Measurements from ENCODE around the gene NKD2.
"Not testable (repeated sequence)": the region's sequence is repeated elsewhere in the genome, so short reads cannot be mapped to it uniquely, and the experiment has no call there.

Gene NKD2

DNA sequence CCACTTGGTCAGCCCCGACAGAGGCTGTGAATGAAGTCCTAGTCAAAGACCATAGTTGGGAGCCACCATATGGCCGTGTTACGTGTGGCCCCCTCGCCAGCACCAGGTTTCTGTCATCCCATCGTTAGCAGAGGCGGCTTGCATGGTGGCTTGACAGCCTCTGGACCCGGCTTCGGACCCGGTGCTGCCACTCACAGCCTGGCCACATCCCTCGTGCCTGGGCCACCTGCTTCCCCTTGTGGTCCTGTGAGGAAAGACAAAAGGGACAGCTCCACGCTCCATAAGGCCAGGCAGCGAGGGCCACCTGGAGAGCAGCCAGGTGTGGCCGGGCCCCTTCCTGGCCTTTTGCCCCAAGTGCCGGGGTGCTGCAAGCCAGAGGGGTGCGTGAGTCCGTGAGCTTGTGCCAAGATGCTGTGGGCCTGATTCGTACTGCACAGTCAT lies 6.2 kb downstream of the NKD2 start:
- DNase-seq = no peak

DNA sequence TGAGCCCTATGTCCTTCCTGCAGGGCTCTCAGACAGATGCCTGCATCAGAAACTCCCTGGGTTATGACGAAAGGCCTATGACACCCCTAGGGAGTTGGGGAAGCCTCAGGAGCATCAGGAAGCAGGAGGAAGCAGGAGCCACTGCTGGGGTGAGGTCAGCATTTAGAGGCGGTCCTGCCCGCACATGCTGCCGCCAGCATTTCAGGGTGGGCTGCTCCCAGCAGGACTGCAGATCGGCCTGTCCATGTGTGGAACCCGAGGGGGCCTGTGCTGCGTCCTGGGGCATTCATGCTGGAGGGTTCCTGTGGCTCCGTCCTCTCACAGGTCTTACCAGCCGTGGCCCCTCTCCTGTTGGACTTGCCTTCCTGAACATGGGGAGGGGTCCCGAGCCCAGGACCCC lies 6.9 kb downstream of the NKD2 start:
- DNase-seq = no peak

DNA sequence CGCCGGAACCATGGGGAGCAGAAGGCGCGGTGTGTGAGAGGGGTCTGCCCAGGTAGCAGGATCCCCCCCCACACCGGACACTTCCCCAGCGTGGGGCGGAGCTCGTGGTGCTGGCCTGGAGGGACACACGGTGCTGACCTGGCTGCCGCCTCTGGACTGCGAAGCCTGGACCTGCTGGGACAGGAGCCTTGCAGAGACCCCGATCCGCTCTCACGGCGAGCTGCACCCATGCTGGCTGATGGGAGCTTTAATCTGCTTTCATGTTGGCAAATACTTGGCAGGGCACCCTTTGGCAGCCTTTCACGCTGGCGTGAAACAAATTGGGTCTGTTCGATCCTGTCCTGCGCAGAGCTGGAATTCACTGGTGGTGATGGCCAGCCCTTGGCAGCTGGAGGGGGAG lies 7.4 kb downstream of the NKD2 start:
- DNase-seq = no peak

DNA sequence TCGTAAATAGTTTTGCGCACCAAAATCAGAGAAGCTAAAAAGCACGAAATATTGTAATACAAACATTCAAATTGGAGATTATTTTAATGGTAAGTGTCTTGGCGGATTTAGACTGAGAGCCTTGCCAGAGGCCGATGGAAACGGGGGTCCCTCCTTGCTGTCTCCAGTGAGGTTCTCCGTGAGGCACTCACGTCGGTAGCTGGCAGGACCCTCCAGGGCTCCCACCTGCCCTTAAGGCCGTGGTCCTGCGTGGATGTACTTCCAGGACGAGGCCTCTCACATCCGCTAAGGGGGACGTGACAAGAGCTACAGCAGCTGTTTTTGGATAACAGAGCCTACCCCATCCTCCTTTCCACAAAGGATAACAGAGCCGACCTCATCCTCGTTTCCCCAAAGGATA lies 7.9 kb downstream of the NKD2 start:
- no peak for DNase-seq

DNA sequence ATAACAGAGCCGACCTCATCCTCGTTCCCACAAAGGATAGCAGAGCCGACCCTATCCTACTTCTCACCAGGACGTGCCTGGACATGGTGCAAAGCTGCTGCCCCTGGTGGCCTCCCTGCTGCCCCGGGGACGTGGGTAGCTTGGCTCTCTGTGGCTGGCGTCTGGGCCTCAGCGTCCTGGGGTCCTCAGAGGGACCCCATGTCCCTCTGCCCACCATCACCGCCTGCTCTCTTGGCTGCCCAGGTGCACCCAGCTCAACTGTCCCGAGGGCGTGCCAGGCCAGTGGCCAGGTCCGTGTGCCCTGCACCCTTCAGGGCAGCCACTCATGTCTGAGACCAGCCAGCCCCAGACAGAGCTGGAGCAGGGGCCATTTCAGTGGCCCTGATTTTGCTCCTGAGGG lies 8.5 kb downstream of the NKD2 start:
- no peak for DNase-seq

DNA sequence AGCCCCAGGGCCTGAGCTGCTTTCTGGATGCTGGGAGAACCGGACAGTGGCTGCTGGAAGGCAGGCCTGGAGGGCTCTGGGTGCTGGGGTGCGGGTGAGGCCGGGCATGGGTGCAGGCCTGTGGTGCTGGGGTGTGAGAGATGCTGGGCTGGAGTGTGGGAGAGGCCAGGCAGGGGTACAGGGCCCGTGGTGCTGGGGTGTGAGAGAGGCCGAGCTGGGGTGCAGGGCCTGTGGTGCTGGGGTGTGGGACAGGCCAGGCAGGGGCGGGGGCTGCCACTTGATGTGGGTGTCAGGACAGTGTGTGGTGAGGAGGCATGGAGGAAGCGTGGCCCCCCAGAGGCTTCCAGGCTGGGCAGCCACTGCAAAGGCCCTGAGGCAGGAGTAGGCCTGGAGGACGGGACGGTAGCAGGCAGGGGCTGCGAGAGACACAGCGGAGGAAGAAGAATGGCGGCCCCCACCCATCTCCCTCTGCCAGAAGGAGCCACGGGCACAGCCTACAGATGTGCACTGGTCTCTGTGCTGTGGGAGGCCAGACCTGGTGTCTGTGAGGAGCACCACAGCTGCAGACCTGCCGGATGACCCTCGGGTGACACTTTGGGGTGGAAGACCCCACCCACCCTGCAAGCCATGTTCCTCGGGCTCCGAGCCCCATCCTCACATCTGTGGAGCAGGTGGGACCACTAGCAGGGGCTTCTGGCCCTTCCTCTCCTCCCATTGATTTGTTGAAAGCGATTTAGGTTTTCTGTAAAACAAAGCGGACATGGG lies 9.3 kb downstream of the NKD2 start:
- no peak for DNase-seq

DNA sequence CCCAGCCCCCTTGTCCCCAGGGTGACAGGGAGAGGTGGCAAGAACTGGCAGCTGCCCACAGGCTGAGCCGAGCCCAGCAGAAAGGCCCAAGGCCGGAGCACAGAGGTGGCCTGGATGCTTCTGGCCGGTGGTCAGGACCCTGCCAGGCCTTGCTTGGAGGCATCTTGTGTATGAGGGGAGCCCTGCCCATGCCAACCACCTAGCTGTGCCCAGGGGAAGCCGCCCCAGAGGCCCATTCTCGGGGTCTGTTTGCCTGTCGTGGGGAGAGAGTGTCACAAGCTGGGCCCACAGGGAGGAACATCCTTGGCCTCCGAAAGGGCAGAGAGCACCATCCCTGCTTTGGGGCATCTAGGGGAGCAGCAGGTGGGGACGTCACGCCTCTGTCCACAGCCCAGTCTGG lies 10.0 kb downstream of the NKD2 start:
- no peak for DNase-seq

DNA sequence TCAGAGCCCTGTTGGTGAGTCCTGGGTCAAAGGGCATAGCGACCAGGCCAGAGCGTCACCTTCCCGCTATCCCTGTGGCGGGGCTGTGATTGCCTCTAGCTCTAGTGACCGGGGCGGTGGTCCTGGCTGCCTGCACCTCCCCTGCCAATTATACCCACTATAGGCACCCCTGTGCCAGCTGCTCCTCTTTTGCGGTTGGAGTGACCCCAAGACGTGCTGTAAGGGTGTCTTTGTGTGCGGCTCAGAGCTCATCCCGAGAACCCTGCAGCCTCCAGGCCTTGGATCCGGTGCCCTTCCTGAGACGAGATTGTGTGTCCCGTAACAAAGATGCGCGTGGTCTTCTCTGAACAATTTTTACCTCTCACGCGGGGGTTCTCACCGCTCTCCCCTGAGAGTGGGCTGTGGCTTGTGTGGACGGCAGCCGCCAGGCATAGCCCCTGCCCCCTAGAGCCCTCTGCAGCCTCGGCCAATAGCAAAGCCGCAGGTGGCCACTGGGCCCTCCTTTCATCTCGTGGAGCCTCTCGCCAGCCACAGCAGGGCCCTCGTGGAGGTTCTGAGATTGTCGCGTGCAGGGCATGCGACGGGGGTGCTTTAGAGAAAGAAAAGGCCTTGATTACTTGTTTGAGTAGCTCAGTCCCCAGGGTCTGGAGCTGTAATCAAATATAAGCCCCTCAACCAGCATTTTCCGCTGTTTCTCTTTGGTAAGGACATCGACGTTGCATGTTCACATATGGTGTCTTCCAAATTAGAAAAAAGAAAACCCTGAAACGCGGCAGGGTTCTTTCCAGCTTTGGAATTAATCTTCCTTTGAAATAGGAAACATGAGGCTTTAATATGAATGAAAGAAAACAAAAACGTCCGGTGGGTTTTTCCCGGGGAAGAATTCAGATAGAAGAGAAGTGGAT lies 10.7 kb downstream of the NKD2 start:
- no peak for DNase-seq

DNA sequence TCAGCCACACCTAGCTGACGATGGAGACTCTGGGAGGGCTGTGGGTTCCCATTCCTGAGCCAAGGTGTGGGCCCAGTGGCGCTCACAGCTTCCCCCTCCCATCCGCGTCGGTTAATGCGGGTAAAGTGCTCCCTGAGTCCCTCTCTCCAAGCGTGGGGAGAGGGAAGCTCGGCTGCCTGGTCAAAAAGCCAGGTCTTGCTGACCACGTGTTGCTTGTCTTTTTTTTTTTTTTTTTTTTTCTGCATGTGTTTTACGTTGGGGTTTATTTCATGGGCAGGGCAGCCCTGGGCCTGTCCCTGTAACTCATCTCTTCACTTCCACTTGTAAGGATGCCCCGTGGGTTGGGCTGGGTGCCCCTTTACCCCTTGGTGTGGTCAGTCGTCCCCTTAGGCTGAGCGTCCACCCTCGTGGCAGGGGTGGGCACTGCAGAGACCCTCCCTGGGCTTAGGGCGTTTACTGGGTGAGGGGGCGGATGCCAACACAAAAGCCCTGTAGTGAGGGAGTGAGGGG lies 11.9 kb downstream of the NKD2 start:
- no peak for DNase-seq

DNA sequence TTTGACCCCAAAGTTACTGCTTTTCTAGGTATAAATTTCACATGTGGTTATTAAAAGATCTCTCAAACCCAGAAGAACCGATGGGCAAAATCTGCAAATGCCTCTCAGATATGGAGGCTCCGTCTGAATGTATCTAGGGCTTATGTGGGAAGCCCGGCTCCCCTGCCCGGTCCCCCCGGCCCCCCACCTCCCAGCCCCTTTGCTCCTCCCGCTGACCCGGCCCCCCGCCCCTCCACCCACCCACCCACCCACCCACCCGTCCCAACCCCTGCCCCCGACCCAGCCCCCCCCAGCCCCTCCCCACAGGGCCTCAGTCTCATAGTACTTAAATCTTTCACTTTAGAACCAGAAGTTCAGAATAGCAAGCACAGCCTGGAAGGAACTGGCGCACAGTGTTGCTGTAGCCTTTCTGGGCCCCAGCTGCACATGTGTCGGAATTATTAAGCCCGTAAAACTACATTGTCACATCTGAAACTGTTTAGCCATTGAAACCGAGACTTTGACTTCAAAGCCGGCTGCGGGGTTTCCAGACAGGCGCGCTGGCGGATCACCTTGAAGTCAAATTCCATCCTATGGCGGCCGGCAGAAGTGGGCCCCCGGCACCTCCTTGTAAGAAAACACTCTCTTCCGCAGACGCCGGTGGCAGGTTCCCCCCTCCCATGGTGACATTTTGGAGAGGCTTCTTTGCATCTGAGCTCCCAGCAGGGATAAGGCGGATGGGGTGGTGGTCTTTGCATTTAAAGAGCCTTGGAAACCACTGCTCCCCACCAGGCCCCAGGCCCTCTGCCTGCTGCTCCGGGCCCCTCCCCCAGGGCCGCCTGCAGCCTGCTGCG lies 12.8 kb downstream of the NKD2 start:
- no peak for DNase-seq

DNA sequence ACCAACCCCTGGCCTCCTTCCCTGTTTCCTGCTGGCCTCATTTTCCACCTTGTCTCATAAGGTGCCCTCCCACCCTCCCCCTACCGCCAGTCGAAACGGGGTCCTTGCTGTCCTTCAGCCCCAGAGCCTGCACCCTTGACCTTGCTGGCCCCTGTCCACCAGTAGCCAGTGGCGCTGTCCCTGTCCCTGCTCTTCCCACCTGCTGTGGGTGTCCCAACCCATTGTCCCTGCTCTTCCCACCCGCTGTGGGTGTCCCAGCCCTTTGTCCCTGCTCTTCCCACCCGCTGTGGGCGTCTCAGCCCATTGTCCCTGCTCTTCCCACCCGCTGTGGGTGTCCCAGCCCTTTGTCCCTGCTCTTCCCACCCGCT lies 13.4 kb downstream of the NKD2 start:
- not testable (repeated sequence) for DNase-seq

DNA sequence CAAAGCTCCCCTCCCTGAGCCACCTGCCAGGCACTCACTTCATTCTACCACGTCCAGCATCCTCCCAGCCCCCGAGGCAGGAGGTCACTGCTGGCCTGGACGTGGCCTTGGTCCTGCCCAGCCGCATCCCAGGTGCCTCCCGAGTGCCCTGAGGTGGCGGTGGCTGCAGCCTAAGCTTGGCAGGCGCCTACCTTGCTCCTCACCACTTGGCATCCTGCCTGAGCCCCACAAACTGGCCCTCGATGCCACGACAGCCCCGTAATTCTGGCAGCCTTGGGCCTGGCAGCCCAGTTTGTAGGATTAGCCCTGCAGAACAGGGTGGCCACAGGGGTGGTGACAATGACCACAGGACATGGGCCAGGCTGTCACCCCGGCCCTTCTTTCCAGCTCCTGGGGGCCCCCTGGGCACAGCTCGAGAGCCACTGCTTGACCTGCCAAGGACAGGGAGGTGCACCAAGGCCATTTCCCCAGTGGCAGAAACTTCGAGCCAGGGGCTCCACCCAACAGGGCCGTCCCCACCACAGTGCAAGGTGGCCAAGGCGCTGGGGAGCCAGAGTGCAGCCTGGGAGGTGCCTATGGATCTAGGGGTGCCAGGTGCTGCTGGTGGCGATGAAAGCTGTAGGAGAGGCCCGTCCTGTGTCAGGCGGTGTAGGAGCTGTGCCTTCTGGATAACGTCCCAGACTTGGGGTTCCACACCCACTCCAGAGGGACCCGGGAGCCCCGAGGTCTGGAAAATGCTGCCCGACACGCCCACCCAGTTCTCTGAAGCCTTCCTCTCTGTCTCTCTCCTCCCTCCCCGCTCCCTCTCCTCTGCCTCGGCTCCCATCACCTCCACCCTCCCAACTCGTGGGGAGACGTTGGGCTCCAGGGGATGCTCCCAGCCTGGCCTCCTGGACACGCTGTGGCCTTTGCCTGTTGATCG lies 18.4 kb downstream of the NKD2 start:
- DNase-seq = no peak

DNA sequence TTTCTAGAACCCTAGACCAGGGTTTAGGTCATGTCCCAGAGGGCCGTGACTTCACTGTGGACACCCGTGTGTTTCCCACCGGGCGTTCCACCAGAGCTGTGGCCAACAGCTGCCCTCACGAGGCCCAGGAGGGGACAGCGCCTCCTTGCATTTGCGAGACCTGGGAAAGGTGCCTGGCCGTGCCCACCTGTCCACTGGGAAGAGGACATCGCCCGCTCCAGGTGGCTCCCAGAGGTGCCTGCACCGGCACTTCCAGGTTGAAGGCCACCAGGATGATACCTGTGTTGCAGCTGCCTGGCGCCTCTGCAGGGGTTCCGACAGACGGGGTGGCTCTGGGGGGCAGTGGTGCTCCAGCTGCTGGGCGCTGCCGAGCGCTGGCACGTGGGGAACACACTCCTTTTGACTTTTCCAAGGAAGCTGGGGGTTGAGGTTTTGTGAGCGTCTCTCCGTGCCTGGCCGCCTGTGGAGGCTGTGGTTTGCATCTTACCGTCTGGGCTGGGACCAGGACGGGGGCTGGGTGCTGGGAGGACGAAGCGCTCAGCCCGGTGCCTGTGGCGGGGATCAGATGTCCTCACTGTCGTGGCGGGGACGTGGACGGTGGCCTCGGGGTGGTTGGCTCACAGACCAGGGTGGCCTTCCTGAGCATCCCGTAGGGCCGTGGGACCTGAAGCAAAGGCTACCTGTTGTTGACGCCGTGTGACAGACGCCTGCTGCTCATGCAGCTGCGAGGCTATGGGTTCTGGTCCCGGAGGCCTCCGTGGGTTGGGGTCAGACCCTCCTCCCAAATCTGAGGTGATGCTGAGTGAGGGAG lies 19.2 kb downstream of the NKD2 start:
- no peak for DNase-seq

DNA sequence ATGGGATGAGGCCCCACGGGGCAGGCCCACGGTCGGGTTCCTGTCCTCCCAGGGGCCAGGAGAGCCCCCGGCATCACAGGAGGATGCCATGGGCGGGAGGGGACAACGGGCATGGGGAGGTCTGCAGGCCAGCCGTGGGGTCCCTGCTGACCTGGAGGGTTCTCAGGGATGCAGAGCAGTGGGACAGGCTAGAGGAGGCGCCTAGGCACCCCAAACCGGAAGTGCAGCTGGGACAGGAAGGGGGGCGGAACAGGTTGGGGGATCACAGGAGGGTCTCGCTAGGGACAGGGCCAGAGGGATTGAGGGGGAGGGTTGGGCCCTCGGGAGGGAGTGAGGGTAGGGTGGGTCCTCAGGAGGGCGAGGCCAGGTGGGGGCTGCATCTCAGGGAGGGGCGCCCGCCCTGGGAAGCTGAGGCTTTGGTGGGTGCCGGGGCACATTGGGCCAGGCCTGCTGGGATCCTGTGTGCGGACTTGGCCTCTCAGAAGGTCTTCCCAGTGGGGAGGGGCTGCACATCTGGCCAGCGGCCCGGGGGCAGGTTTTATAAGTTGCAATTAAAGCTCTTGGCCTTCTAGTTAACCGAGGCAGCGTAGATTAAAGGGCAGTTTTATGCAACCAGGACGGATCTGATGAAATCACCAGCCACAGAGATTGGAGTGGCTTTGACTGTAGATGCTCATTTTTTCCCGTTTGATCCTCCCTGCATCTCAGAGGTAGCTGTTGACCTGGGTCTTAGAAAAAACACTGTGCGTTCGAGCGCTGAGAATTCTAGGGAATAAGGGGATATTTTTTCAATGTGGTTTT lies 20.1 kb downstream of the NKD2 start:
- no peak for DNase-seq

DNA sequence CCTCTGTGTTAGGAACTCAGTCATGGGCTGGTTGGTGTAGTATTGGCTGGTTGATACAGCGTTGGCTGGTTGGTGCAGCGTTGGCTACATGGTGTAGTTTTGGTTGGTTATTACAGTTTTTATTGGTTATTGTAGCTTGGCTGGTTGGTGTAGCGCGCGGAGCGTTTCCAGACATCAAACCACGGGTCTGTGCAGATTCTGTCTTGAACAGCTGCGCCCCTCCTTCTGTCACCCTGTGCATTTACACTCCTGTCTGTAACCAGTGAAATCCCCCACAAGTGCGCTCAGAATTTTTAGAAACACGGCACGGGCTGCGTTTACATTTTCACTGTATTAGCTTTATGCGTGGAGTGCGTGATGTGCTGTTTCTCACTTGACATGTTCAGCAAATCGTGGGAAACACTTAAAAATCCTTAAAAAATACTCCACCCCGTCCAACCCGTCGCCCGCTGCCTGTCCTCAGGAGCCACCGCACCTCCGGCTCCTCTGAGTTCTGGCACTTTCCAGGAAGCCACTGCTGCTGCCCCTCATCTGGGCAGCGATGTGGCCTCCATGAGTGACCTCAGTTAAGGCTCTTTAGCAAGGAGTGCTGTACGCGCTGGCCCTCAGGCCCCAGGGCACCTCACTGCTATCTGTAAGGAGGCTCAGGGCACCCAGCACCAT lies 20.8 kb downstream of the NKD2 start:
- no peak for DNase-seq

DNA sequence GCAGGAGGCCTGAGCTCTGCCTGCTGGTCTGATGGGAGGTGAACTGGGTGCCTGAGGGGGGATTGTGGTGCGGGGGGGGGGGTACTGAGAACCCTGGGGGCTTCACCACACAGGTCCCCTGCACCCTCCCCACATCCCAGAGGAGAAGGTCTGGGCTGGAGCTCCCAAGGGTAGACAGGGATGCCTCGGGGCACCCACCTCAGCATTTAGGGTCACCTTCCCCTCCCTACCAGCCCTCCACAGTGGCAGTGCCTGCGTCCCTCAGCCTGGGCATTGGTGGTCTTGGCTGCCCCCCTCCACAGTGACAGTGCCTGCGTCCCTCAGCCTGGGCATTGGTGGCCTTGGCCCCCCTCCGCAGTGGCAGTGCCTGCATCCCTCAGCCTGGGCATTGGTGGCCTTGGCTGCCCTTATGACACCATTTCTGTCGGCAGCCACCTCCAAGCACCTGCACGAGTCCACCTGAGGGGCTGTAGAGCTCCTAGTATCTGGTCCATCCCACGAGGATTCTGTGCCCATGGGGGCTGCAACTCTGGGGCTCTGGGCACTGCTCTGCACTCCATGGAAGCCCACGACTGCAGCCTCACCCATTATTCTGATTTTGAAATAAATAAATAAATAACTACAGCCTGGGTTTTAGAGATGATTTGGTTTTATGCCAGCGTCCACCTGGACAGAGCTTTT lies 21.5 kb downstream of the NKD2 start:
- no peak for DNase-seq

DNA sequence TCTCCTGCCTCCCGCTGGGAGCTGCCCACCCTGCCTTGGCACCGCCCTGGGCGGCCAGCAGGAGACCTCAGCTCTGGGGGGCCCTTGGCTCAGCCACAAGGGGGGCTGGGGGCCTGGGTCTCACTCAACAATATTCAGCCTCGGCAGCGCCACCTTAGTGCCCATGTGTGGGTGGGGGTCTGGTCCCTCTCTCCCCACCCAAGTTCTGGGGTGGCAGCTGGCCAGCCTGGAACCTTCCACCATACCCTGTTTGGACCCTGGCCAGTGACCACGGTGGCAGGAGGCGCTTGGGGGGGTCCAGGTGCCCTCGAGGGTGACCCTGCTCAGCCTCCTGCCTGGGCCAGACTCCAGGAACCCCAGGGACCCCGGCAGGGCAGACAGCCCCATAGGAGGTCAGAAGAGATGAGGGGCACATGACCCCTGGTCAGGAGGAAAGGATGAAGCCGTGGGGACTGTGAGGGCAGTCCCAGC lies 22.2 kb downstream of the NKD2 start:
- DNase-seq = no peak

DNA sequence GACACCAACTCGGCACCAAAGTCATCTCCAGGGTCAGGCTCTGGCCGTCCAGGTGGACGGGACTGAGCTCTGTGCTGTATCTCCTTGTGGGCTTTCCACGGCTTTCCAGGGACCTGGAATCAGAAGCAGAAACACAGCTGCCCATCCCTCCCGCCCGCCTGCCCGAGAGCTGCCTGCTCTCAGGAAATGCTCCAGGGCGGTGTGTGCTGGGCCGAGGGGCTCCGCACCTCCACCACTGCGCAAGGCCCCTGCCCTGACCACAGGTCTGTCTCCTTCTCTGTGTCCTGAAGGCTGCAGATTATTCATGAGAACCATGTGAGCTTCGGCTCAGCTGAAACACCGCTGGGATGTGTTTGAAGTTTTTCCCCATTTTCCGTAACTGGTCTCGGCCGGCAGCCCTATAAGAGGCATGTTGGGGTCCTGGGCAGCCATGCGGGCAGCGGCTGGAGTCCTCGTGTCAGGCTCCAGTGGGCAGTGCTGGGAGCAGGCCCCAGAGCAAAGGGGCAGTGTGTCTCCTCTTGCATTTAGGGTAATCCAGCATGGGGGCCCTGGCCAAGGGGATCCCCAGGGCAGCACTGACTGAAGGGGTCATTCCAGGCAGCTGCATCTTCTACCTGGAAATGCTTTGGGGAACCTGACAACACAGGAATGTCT lies 22.8 kb downstream of the NKD2 start:
- no peak for DNase-seq

Measured in CD4-positive, alpha-beta T cell treated with Interferon alpha-2 for 1 hour (primary cell).